NB4 (cell line): ENCODE results near the gene PTPN23.
"Not testable (repeated sequence)": the region's sequence is repeated elsewhere in the genome, so short reads cannot be mapped to it uniquely, and the experiment has no call there.

Source experiments
- CTCF ChIP-seq: IDR thresholded peaks from one replicate; pipeline ENCODE4 v1.5.1; 2012; ENCODE audit warnings: low read depth, low read length
- MYC ChIP-seq: IDR thresholded peaks from 2 replicates; pipeline ENCODE4 v1.6.1; 2011; ENCODE audit warnings: low read depth, low read length

- not testable (repeated sequence) for TF ChIP-seq MYC, CTCF
Observed at GRCh38 chr3:47360110-47360517, 20.7 kb upstream of the PTPN23 start.
